Spleen (tissue), 7 donors: ENCODE data around the gene XDH.

Experiments used
- POLR2A ChIP-seq, 3 donors: fragments of 450-650 bp; IDR thresholded peaks; one replicate each; pipeline ENCODE4 v1.5.1; 2017; ENCODE audit warnings: antibody characterized with exemption in 3 of 3, mild to moderate bottlenecking in 1 of 3
- POLR2AphosphoS5 ChIP-seq, 3 donors: sonication (generic); formaldehyde crosslinking; IDR thresholded peaks; one replicate each; pipeline ENCODE4 v1.5.1; 2017; ENCODE audit warnings: antibody characterized with exemption in 3 of 3
- TF ChIP-seq, protein P1 (sequence below), 11 experiments: fragments of 200-600 bp in 7 of 11; fragments of 450-650 bp in 4 of 11; sonication (generic) in 4 of 11; IDR thresholded peaks in 8 of 11; conservative IDR thresholded peaks in 3 of 11; 1 replicate in 7 of 11; 2 replicates in 4 of 11; pipeline versions ENCODE4 v1.4.0 to v1.8.0; 2016 to 2021; ENCODE audit warnings: antibody characterized with exemption in 11 of 11, inconsistent platforms in 4 of 11, mild to moderate bottlenecking in 1 of 11
- donor health status: DM: no; HTN: no; CAD: no; lungs with moderate emphysema.
- donor health status: DM: no; HTN: no; CAD: no.
- donor health status: DM: no; HTN: no; CAD: no.

DNA sequence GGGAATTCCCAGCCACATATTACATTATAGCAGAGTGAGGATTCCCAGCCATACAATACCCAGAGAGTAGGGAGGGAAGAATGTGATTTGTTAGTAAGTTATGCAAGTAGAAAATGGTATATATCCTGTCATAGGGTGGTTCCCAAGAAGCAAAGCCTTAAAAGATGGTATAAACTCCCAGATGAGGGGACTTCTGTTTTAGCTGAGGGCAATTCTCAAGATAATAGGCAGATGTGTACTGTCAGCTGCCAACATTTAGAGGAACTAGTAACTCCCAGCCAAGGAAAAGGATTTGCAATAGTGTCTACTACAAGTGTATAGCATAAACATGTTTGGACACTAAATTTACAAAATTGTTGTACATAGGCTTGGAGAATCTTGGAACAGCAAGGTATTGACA is 86.5 kb downstream of the XDH start:
- TF ChIP-seq POLR2A (IDR thresholded peaks at IDR 0.05) (no peak), POLR2AphosphoS5 (IDR thresholded peaks at IDR 0.05) (no peak)
- TF ChIP-seq, protein P1, sequence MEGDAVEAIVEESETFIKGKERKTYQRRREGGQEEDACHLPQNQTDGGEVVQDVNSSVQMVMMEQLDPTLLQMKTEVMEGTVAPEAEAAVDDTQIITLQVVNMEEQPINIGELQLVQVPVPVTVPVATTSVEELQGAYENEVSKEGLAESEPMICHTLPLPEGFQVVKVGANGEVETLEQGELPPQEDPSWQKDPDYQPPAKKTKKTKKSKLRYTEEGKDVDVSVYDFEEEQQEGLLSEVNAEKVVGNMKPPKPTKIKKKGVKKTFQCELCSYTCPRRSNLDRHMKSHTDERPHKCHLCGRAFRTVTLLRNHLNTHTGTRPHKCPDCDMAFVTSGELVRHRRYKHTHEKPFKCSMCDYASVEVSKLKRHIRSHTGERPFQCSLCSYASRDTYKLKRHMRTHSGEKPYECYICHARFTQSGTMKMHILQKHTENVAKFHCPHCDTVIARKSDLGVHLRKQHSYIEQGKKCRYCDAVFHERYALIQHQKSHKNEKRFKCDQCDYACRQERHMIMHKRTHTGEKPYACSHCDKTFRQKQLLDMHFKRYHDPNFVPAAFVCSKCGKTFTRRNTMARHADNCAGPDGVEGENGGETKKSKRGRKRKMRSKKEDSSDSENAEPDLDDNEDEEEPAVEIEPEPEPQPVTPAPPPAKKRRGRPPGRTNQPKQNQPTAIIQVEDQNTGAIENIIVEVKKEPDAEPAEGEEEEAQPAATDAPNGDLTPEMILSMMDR (IDR thresholded peaks at IDR 0.05 in 8 of 11, conservative IDR thresholded peaks at IDR 0.05 in 3 of 11) = no peak
